B cell (primary cell): ENCODE data around the gene RRP1. TPM values are rescaled to one million over a fixed set of nuclear protein-coding genes. Genes with fewer than 3 reads are reported as not detected.

Experiments used
- ATAC-seq: fragments of 200-7000 bp; cut with Tn5 transposase; one replicate; pipeline ENCODE4 v1.10.0; 2021; ENCODE audit warnings: low read depth, mild to moderate bottlenecking, moderate number of reproducible peaks, moderate library complexity
- CTCF ChIA-PET: fragments of 350-600 bp; sonication (Branson Sonifier 250); formaldehyde crosslinking; loops from one replicate; lab custom pipeline; 2021; ENCODE audit warnings: antibody characterized with exemption, inconsistent platforms; lab: Charles Lee
- POLR2A ChIA-PET: fragments of 350-600 bp; sonication (Branson Sonifier 250); formaldehyde crosslinking; loops from one replicate; lab custom pipeline; 2021; ENCODE audit warnings: antibody characterized with exemption; lab: Charles Lee
- DNase-seq: peaks from one replicate; pipeline ENCODE4 v3.0.0; 2013
- H2AFZ ChIP-seq: 2 replicates; pipeline ENCODE4 v1.6.1; 2012; ENCODE audit warnings: mild to moderate bottlenecking, low read depth, low read length; ENCODE audit not compliant: insufficient read depth, poor library complexity, severe bottlenecking
- H3K27ac ChIP-seq, 2 donors: 1 replicate in 1 of 2; 2 replicates in 1 of 2; pipeline ENCODE4 v1.5.1; 2012 to 2013; ENCODE audit warnings: low read length in 2 of 2, mild to moderate bottlenecking in 2 of 2, moderate library complexity in 1 of 2
- H3K27me3 ChIP-seq, 4 experiments: fragments of 200-600 bp in 1 of 4; sonication (generic) in 1 of 4; replicated peaks in 1 of 4; 1 replicate in 2 of 4; 2 replicates in 2 of 4; pipeline versions ENCODE4 v1.6.1 to v1.7.0; 2013 to 2016; ENCODE audit warnings: low read length in 3 of 4, mild to moderate bottlenecking in 2 of 4, mixed read lengths in 1 of 4, moderate library complexity in 1 of 4; ENCODE audit not compliant: insufficient read depth in 4 of 4, control insufficient read depth in 3 of 4; ENCODE audit errors: control extremely low read depth in 1 of 4
- H3K36me3 ChIP-seq, 2 experiments: replicated peaks in 1 of 2; 1 replicate in 1 of 2; 2 replicates in 1 of 2; pipeline versions ENCODE4 v1.6.1 to v1.7.1; 2013; ENCODE audit warnings: low read length in 1 of 2; ENCODE audit not compliant: insufficient read depth in 2 of 2, control insufficient read depth in 1 of 2; ENCODE audit errors: control extremely low read depth in 1 of 2, extremely low read depth in 1 of 2
- H3K4me1 ChIP-seq, 2 donors: fragments of 200-600 bp in 1 of 2; sonication (generic) in 1 of 2; 1 replicate in 1 of 2; 2 replicates in 1 of 2; pipeline versions ENCODE4 v1.5.1 to v1.6.1; 2013 to 2017; ENCODE audit warnings: low read length in 2 of 2; ENCODE audit not compliant: control insufficient read depth in 2 of 2, insufficient read depth in 2 of 2
- H3K4me2 ChIP-seq: replicated peaks from 2 replicates; pipeline ENCODE3; 2012; ENCODE audit warnings: mild to moderate bottlenecking, low read depth, low read length; ENCODE audit not compliant: poor library complexity, severe bottlenecking
- H3K4me3 ChIP-seq, 5 experiments: fragments of 200-600 bp in 1 of 5; sonication (generic) in 1 of 5; 1 replicate in 3 of 5; 2 replicates in 2 of 5; pipeline versions ENCODE4 v1.5.1 to v1.7.0; 2011 to 2016; ENCODE audit warnings: low read length in 4 of 5, mild to moderate bottlenecking in 4 of 5, low read depth in 2 of 5, control low read depth in 1 of 5, moderate library complexity in 1 of 5; ENCODE audit not compliant: insufficient read depth in 1 of 5; ENCODE audit errors: control extremely low read depth in 1 of 5, extremely low read depth in 1 of 5
- H3K79me2 ChIP-seq: fragments of 200-600 bp; sonication (generic); one replicate; pipeline ENCODE4 v1.6.0; 2016; ENCODE audit warnings: low read length; ENCODE audit not compliant: control insufficient read depth, insufficient read depth
- H3K9ac ChIP-seq: fragments of 200-600 bp; sonication (generic); 2 replicates; pipeline ENCODE4 v1.6.1; 2017; ENCODE audit warnings: mild to moderate bottlenecking, low read length, moderate library complexity
- H3K9me3 ChIP-seq, 3 donors: one replicate each; pipeline versions ENCODE4 v1.6.1 to v1.7.1; 2013; ENCODE audit warnings: low read length in 2 of 3; ENCODE audit not compliant: control insufficient read depth in 2 of 3, insufficient read depth in 1 of 3; ENCODE audit errors: control extremely low read depth in 1 of 3
- H4K20me1 ChIP-seq: 2 replicates; pipeline ENCODE4 v1.6.0; 2012; ENCODE audit warnings: mild to moderate bottlenecking, low read length; ENCODE audit not compliant: insufficient read depth, control insufficient read depth, poor library complexity, severe bottlenecking
- H3K27ac Mint-ChIP-seq: one replicate; pipeline ENCODE4 v1.8.0; 2021; ENCODE audit warnings: mixed read lengths
- H3K27me3 Mint-ChIP-seq: one replicate; pipeline ENCODE4 v1.8.0; 2021; ENCODE audit warnings: mixed read lengths
- H3K4me1 Mint-ChIP-seq: one replicate; pipeline ENCODE4 v1.8.0; 2021; ENCODE audit warnings: mixed read lengths
- H3K4me3 Mint-ChIP-seq: one replicate; pipeline ENCODE4 v1.8.0; 2021; ENCODE audit warnings: mixed read lengths
- H3K9me3 Mint-ChIP-seq: one replicate; pipeline ENCODE4 v1.8.0; 2022; ENCODE audit warnings: mixed read lengths; ENCODE audit not compliant: insufficient read depth
- EZH2 ChIP-seq: IDR thresholded peaks from 2 replicates; pipeline ENCODE4 v1.6.1; 2012; ENCODE audit warnings: borderline replicate concordance, low read depth, mild to moderate bottlenecking, moderate library complexity, low read length; ENCODE audit not compliant: insufficient read depth, poor library complexity, severe bottlenecking
- WGBS: methylation state at CpG from one replicate; pipeline ENCODE4 v1.1.5; 2013; ENCODE audit warnings: missing lambda C conversion rate; ENCODE audit not compliant: insufficient coverage; 5-methylcytosine and 5-hydroxymethylcytosine counted together
- intact Hi-C: fragments of 100-400 bp; cut with micrococcal nuclease; formaldehyde crosslinking; loops from one replicate; pipeline ENCODE4 v1.10.0; 2022
- polyA plus RNA-seq: library from polyadenylated mRNA; depleted of rRNA; stranded (reverse); fragments of >200 nt; gene quantifications from 2 replicates; pipeline ENCODE4 v1.2.3, GENCODE V29; 2012
- total RNA-seq, 2 donors: library from RNA; stranded (reverse); fragments of 120-200 nt in 1 of 2; gene quantifications; 1 replicate in 1 of 2; 2 replicates in 1 of 2; pipeline versions ENCODE4 v1.2.3 to v1.2.4, GENCODE V29; 2013 to 2022
- TF ChIP-seq, protein P1 (sequence below): fragments of 200-600 bp; IDR thresholded peaks from one replicate; pipeline ENCODE4 v1.8.0; 2022; ENCODE audit warnings: antibody characterized with exemption, mild to moderate bottlenecking

RRP1 gene
- total and polyA plus RNA-seq, 2 donors (not counting 1 experiment from before 2014, with no cell fraction given): 9.6 to 27.8 TPM

DNA sequence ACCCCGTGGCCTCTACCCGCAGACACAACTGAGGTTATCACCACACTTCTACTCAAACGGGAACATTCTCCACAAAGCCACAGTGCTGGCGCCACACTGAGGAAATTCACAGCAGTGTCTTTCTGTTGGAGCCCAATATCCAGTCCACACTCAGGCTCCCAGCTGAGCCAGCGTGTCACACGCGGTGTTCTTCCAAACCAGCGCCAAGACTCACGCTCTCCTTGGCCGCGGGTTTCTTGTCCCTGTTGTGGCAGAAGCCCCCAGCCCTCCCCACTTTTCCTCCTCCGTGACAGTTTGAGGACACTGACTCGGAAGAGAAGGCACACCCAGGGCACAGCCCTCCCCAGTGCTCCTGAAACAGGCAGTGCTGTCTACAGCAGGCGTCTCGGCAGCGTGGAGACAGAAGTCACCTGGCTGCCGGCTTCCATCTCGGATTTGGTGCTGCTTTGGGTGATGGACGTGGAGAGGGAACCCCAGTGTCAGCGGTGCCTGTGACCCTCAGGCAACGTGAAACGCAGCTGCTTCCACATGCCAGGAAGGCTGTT is 40.3 kb downstream of the RRP1 start:
- Histone ChIP-seq H3K4me1 (no peaks in the 10 kb centered on the region), H3K9ac (no peak overlapping the region), H3K36me3 (no peaks in the 10 kb centered on the region), H3K4me2 (no peak overlapping the region), H3K4me3 (no peak overlapping the region), H3K9me3 (peaks cover 0 to 14% (median 0%) of the 10 kb centered on the region in 3 donors), H4K20me1 (no peaks in the 10 kb centered on the region), H3K79me2 (no peaks in the 10 kb centered on the region), H3K27ac (no peak overlapping the region), H2AFZ (no peak overlapping the region), H3K27me3 (peaks cover 0 to 21% (median 2%) of the 10 kb centered on the region in 4 experiments)
- ChIA-PET CTCF (no interaction called here), POLR2A (interaction anchor here (1.1 kb wide), 1 partner anchor 12 kb away, joined by 4 read pairs; no protein-coding TSS in a partner anchor)
- no peaks in the 10 kb centered on the region for H3K4me1 Mint-ChIP-seq
- ATAC-seq: no peak
- no peak for TF ChIP-seq EZH2
- TF ChIP-seq, protein P1, sequence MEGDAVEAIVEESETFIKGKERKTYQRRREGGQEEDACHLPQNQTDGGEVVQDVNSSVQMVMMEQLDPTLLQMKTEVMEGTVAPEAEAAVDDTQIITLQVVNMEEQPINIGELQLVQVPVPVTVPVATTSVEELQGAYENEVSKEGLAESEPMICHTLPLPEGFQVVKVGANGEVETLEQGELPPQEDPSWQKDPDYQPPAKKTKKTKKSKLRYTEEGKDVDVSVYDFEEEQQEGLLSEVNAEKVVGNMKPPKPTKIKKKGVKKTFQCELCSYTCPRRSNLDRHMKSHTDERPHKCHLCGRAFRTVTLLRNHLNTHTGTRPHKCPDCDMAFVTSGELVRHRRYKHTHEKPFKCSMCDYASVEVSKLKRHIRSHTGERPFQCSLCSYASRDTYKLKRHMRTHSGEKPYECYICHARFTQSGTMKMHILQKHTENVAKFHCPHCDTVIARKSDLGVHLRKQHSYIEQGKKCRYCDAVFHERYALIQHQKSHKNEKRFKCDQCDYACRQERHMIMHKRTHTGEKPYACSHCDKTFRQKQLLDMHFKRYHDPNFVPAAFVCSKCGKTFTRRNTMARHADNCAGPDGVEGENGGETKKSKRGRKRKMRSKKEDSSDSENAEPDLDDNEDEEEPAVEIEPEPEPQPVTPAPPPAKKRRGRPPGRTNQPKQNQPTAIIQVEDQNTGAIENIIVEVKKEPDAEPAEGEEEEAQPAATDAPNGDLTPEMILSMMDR: no peak
- H3K27me3 Mint-ChIP-seq: peaks cover 24% of the 10 kb centered on the region
- DNase-seq: no peak
- WGBS: 75% methylated on average over 22 of the region's 22 CpGs
- no peak overlapping the region for H3K4me3 Mint-ChIP-seq
- H3K9me3 Mint-ChIP-seq: no peaks in the 10 kb centered on the region
- intact Hi-C loops: no loop called here
- no peak overlapping the region for H3K27ac Mint-ChIP-seq

DNA sequence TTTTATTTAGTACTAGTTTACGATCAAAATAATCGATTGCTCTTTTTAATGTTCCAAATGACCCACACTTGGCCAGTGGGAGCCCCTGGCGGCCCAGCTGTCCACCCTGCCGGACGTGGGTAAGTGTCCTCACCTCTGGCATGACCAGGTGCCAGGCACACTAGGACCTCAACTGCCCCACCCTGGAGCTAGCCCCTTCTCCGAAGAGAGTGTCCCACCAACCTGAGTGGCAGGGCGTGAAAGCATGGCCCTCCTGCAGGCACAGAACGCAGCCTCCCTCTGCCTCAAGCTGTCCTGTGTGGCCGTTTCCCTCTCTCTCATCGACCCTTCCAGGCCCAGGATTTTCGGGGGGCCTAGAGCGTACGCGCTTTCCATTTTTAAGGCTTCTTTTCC is 42.8 kb downstream of the RRP1 start:
- no peak overlapping the region for H3K4me3 ChIP-seq
- Mint-ChIP-seq H3K4me3 (no peak overlapping the region), H3K4me1 (no peaks in the 10 kb centered on the region), H3K9me3 (no peaks in the 10 kb centered on the region), H3K27me3 (peaks cover 41% of the 10 kb centered on the region), H3K27ac (no peak overlapping the region)
- H3K79me2 ChIP-seq: no peaks in the 10 kb centered on the region
- no peak overlapping the region for H2AFZ ChIP-seq
- intact Hi-C loops: no loop called here
- ChIA-PET CTCF (interaction anchor here (0.6 kb wide), 1 partner anchor 907 kb away, joined by 3 read pairs; no protein-coding TSS in a partner anchor), POLR2A (no interaction called here)
- H3K9me3 ChIP-seq: peaks cover 0 to 14% (median 0%) of the 10 kb centered on the region in 3 donors
- no peaks in the 10 kb centered on the region for H4K20me1 ChIP-seq
- 96% methylated on average over 14 of the region's 14 CpGs for whole genome bisulfite sequencing
- H3K9ac ChIP-seq: no peak overlapping the region
- H3K27me3 ChIP-seq: peaks cover 0 to 35% (median 5%) of the 10 kb centered on the region in 4 experiments
- H3K27ac ChIP-seq: no peak overlapping the region
- no peak for ATAC-seq
- H3K4me1 ChIP-seq: peaks cover 3 to 10% of the 10 kb centered on the region in 2 donors
- H3K36me3 ChIP-seq: no peaks in the 10 kb centered on the region
- no peak for DNase-seq
- no peak overlapping the region for H3K4me2 ChIP-seq
- TF ChIP-seq, protein P1: no peak
- TF ChIP-seq EZH2: no peak
